GM19193 (cell line): ENCODE measurements around the gene TNFAIP2.

ENCODE experiments used
- POLR2A ChIP-seq: IDR thresholded peaks from 4 replicates; pipeline ENCODE4 v1.6.1; 2011; ENCODE audit not compliant: insufficient read depth, insufficient read length; ENCODE audit errors: extremely low read depth

The TNFAIP2 gene

DNA sequence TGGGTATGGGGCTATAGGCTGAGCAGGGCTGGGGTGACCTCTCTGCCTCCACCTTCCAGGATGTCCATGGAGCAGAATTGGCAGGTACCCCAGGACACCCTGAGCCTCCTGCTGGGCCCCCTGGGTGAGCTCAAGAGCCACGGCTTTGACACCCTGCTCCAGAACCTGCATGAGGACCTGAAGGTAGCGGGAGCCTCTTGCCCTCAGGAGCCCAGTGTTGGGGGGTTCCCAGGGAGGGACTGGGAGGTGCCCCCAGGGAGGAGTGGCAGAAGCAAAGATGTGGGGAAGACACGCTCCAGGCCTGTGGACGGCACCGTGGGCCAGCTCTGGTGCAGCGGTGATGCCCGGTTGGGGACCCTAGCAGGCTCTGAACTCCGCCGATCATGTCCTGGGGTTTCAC lies 8.3 kb downstream of the TNFAIP2 start:
- TF ChIP-seq POLR2A: no peak

DNA sequence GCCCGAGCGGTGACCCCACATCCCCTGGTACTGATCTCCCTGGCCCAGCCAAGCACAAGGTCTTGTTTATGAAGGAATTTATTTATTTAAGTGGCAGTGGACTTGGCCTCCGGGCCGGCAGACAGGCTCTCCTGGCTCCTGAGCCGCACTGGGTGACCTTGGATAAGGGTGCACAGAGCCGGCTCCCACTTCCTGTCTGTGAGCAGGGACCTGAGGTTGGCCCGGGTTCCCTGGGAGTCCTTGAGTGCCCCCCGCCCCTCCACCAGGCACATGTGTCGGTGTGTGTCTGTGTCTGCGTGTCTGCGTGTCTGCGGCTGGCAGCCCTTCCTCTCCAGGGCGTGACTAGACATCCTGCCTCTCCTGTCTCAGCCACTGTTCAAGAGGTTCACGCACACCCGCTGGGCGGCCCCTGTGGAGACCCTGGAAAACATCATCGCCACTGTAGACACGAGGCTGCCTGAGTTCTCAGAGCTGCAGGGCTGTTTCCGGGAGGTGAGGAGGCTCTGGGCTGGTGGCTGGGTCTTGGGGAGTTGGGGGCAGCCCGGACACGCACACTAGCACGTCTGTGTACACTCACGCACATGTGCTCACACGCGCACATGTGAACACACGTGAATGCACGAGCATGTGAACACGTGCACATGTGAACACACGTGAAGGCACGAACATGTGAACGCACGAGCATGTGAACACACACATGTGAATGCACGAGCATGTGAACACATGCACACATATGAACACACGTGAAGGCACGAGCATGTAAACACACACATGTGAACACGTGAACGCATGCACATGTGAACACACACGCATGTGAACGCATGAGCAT lies 9.3 kb downstream of the TNFAIP2 start:
- no peak for TF ChIP-seq POLR2A

GRCh38 chr14:103133210-103134140 lies 10.2 kb downstream of the TNFAIP2 start:
- TF ChIP-seq POLR2A: no peak

DNA sequence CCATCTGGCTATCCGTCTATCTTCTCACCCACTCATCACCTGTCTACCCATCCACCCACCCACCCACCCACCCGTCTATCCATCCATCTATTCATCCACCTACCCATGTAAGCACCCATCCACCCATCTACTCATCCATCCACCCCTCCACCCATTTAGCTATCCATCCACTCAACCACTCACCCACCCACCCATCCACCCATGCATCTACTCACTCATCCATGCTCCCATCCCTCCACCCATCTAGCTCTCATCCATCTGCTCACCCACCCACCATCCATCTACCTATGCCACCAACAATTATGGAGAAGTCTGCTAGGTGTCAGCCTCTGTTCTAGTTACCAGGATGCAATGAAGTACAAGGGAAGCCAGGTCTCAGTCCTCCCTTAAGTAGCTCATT lies 11.1 kb downstream of the TNFAIP2 start:
- TF ChIP-seq POLR2A: no peak

- TF ChIP-seq POLR2A: no peak
These were observed 11.7 kb downstream of the TNFAIP2 start for GRCh38 chr14:103134919-103135318.

DNA sequence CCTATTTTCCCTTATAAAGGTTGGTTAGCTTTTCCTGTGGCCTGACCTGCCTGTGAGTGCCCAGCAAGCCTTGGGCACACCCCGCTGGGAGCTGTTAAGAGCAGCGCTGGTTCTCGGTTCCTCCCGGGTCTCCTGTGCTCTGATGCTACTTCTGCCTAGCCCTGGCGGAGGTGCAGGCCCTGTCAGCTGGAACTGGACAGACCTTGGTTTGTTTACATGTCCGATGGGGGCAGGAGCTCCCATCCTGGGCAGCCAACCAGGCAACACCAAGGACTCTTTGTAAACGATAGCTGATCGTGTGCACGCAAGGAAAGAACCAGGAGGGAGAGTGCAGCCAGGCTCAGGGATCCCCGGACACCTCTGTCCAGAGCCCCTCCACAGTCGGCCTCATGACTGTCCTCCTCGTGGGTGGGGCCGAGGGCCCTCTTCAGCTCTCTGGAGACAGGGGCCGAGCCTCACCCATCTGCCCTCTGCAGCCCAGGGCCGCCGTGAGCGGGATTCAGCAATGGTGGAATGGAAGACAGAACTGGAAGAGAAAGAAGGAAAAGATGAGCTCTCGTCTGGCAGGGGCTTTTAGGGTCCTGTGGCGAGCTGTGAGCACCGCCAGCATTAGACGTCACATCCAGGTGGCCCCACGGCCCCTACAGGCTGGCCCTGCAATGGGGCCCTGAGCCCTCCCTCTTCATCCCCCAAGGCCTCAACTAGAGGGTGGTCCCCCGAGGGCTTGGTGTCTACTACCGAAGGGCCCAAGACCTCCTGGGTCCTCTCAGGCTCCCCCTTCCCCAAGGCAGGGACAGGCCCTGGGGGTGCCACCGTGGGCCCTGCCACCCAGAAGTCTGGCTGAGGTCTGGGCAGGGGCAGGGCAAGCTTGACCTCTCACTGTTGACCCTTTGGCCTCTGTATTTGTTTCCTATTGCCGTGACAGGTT lies 12.3 kb downstream of the TNFAIP2 start:
- no peak for TF ChIP-seq POLR2A

DNA sequence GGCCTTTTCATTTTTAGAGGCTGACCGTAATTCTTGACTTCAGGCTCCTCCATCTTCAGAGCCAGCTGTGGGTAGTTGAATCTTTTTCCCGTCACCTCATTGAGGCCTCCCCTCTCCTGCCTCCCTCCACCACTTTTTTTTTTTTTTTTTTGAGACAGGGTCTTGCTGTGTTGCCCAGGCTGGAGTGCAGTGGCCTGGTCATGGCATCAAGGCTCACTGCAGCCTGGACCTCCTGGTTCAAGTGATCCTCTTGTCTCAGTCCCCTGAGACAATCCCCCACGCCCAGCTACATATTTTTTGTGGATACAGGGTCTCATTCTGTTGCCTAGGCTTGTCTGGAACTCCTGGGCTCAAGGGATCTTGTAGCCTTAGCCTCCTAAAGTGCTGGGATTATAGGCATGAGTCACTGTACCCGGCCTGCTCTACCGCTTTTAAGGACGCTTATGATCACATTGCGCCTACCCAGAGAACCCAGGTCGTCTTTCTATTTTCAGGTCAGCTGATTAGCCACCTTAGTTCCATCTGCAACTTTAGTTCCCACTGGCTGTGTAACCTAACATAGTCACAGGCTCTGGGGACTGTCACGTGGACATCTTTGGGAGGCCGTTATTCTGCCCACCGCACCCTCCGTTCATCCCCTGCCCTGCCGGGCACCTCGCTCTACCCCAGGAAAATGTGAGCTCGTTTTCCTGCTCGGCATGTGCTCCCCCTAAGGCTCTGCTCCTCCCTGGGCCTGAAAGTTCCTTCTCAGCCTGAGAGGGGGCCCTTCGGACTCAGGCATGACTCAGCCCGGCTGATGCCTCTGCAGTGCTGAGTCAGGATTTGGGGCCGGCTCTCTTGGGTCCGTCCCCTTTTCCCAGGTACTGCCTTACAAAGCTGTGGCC lies 13.4 kb downstream of the TNFAIP2 start:
- TF ChIP-seq POLR2A: no peak

DNA sequence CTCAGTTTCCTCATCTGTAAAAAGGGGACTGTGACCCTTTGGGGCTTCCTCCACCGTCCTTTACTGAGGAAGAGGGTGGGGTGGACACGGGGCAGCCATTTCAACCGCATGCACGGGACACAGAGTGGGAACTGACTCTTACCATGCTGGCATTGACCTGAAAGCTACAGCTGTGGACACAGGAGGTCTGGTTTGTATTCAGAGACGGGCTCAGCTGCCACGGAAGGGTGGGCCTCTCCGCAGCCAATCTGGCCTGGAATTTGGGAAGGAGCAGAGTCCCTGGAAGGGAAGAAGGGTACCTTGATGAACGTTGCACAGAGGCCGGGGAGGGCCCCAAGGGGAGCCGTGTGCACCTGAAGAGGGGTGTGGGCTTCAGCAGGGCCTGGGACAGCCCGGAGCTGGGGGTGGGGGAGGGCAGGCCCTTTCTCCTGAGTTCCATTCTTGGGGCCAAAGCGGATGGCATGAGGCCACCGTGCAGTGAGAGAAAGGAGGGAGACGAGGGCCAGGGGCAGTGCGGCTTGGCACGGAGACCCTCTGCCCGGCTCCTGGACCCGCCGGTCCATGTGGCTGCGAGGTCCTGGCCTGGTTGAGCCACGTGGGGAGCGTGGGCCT lies 14.5 kb downstream of the TNFAIP2 start:
- TF ChIP-seq POLR2A: no peak

GRCh38 chr14:103138301-103139131 lies 15.3 kb downstream of the TNFAIP2 start:
- TF ChIP-seq POLR2A: no peak

GRCh38 chr14:103139132-103140025 lies 16.1 kb downstream of the TNFAIP2 start:
- TF ChIP-seq POLR2A: no peak

GRCh38 chr14:103140316-103141109 lies 17.3 kb downstream of the TNFAIP2 start:
- TF ChIP-seq POLR2A: no peak
